ENCODE measurements around the gene SYNPR. TPM values are rescaled to one million over a fixed set of nuclear protein-coding genes. Genes with fewer than 3 reads are reported as not detected.

Gene SYNPR
- total RNA-seq, 3 donors from 2014 or later: not detected

DNA sequence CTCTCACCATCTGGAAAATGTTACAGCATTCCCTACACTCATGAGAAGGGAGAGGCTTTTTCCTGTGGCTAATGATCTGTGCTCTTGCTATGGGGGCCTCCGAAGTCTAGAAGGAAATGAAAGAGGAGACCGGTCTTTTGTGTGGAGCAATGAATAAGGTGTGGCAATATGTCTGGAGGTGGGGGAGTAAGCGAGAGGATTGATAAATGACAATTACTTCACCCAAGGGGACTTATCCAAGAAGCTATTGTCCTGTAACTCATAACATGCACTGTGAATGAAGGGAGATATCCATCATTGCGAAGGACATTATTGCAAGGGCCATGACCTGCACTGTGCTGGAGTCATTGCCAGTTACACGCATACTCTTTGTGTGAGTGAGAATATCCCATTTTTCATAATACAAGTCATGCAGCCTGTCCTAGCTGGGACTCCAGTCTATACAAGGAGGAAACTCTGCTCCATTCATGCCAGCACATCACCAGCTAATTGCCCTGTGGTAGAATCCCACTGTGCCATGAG lies 37.7 kb upstream of the SYNPR start:
- H3K27me3 ChIP-seq: no peaks in the 10 kb centered on the region
- H3K4me3 ChIP-seq: no peak overlapping the region
- TF ChIP-seq POLR2AphosphoS5 (IDR thresholded peaks at IDR 0.05) (no peak), POLR2A (IDR thresholded peaks at IDR 0.05) (no peak)
- TF ChIP-seq, protein P1, sequence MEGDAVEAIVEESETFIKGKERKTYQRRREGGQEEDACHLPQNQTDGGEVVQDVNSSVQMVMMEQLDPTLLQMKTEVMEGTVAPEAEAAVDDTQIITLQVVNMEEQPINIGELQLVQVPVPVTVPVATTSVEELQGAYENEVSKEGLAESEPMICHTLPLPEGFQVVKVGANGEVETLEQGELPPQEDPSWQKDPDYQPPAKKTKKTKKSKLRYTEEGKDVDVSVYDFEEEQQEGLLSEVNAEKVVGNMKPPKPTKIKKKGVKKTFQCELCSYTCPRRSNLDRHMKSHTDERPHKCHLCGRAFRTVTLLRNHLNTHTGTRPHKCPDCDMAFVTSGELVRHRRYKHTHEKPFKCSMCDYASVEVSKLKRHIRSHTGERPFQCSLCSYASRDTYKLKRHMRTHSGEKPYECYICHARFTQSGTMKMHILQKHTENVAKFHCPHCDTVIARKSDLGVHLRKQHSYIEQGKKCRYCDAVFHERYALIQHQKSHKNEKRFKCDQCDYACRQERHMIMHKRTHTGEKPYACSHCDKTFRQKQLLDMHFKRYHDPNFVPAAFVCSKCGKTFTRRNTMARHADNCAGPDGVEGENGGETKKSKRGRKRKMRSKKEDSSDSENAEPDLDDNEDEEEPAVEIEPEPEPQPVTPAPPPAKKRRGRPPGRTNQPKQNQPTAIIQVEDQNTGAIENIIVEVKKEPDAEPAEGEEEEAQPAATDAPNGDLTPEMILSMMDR (IDR thresholded peaks at IDR 0.05): no peak
- H3K9me3 ChIP-seq: no peaks in the 10 kb centered on the region
- no peak overlapping the region for H3K27ac ChIP-seq
- intact Hi-C loops (cut with DNase I; ENCODE audit: low total_unique reads): no loop called here
- no peak for DNase-seq (ENCODE audit: low spot score in 2 of 2)
- no peaks in the 10 kb centered on the region for H3K36me3 ChIP-seq
- H3K4me1 ChIP-seq: no peaks in the 10 kb centered on the region

DNA sequence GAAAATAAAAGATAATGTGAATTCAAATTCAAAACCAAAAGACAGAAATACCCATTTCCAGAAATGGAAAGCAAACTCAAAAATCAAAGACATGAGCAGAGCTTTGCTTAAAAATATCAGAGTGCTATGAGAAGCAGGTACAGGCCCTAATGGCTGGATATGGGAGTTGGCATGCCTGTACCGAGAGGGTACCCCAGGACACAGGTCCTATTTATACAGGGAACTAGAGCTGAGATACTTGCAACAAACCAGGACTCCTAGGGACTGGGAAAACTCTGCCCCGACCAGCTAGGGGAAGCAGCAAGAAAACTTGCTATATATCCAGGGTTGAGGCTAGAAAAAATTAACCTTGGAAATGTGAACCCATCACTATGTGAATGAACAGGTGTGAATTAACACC lies 36.0 kb upstream of the SYNPR start:
- no peak overlapping the region for H3K4me3 ChIP-seq
- intact Hi-C loops (cut with DNase I; ENCODE audit: low total_unique reads): no loop called here
- H3K36me3 ChIP-seq: no peaks in the 10 kb centered on the region
- no peak for DNase-seq (ENCODE audit: low spot score in 2 of 2)
- no peaks in the 10 kb centered on the region for H3K9me3 ChIP-seq
- H3K4me1 ChIP-seq: no peaks in the 10 kb centered on the region
- no peak overlapping the region for H3K27ac ChIP-seq
- TF ChIP-seq POLR2AphosphoS5 (IDR thresholded peaks at IDR 0.05) (no peak), POLR2A (IDR thresholded peaks at IDR 0.05) (no peak)
- H3K27me3 ChIP-seq: no peaks in the 10 kb centered on the region

DNA sequence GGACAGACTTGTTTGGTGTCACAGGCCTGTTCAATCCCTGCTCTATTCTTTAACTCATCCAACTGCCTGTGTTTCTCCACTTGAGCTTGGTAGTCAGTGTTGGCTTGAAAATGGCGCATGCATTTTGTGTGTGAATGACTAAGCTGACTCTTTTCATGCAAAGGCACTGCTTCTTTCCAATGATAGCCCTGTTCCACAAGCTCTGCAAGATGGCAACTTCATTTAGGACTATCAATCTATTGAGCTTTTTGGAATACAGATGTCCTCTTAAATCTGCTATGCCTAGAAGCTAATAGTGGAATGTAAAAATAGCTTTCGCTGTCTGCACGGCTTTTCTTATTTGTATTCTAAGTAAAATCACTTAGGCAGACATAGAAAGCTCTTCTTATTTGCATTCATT lies 33.6 kb upstream of the SYNPR start:
- H3K9me3 ChIP-seq: no peaks in the 10 kb centered on the region
- intact Hi-C loops (cut with DNase I; ENCODE audit: low total_unique reads): no loop called here
- TF ChIP-seq POLR2AphosphoS5 (IDR thresholded peaks at IDR 0.05) (no peak), POLR2A (IDR thresholded peaks at IDR 0.05) (no peak)
- TF ChIP-seq, protein P1 (IDR thresholded peaks at IDR 0.05): no peak
- H3K4me3 ChIP-seq: no peak overlapping the region
- H3K4me1 ChIP-seq: no peaks in the 10 kb centered on the region
- no peak for DNase-seq (ENCODE audit: low spot score in 2 of 2)
- no peak overlapping the region for H3K27ac ChIP-seq
- no peaks in the 10 kb centered on the region for H3K27me3 ChIP-seq
- no peaks in the 10 kb centered on the region for H3K36me3 ChIP-seq

DNA sequence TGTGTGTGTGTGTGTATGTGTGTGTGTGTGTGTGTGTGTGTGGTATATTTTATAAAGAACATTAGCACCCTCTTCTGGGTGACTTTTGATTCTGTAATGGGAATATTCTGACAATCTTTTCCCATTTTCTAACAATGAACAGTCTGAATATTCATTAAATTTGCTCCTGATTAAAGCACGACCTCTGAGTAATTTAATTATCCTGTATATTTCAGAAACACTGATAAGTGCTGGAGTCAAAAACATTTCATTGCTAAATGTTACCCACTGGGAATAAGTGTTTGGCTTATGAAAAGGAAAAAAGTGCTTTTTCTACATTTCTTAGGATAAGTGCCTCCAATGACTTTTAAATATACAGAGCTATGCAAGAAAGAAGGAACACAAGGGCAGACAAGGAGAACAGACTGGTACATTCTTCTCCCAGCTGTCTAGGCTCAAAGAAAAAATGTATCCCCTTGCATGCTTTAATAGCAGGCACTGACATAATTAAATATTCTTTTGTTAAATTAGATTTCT lies 32.3 kb upstream of the SYNPR start:
- no peak for DNase-seq (ENCODE audit: low spot score in 2 of 2)
- H3K27me3 ChIP-seq: no peaks in the 10 kb centered on the region
- no peak for TF ChIP-seq POLR2AphosphoS5 (IDR thresholded peaks at IDR 0.05)
- TF ChIP-seq POLR2A (IDR thresholded peaks at IDR 0.05): no peak
- TF ChIP-seq, protein P1 (IDR thresholded peaks at IDR 0.05): no peak
- no peak overlapping the region for H3K4me3 ChIP-seq
- no peaks in the 10 kb centered on the region for H3K9me3 ChIP-seq
- no peaks in the 10 kb centered on the region for H3K4me1 ChIP-seq
- H3K27ac ChIP-seq: no peak overlapping the region
- intact Hi-C loops (cut with DNase I; ENCODE audit: low total_unique reads): no loop called here
- H3K36me3 ChIP-seq: no peaks in the 10 kb centered on the region

DNA sequence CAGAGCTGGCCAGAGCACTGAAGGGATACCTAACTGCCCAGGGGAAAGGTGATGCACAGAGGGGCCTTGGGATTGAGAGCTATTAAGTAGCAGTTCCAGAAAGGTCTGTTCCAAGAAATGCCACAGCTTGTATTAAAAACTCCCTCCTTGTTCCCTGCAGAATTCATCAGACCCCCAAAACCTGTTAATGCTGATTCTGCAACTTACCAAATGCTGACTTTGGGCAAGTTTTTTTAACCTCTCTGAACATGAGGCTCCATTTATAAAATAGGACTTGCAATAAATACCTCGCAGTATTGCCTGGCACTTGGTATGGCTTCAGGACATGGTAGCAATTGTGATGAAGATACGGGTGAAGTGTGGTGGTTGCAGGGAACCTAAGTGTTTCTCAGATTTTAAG lies 30.1 kb upstream of the SYNPR start:
- Histone ChIP-seq H3K27ac (no peak overlapping the region), H3K9me3 (no peaks in the 10 kb centered on the region), H3K4me3 (no peak overlapping the region), H3K4me1 (no peaks in the 10 kb centered on the region), H3K27me3 (peaks cover 0 to 8% of the 10 kb centered on the region in 2 donors), H3K36me3 (no peaks in the 10 kb centered on the region)
- no peak for DNase-seq (ENCODE audit: low spot score in 2 of 2)
- TF ChIP-seq, protein P1 (IDR thresholded peaks at IDR 0.05): no peak
- TF ChIP-seq POLR2AphosphoS5 (IDR thresholded peaks at IDR 0.05) (no peak), POLR2A (IDR thresholded peaks at IDR 0.05) (no peak)
- intact Hi-C loops (cut with DNase I; ENCODE audit: low total_unique reads): no loop called here
